Endothelial cell (in vitro differentiated cells): ENCODE data around the gene ERGIC1. TPM values are rescaled to one million over a fixed set of nuclear protein-coding genes. Genes with fewer than 3 reads are reported as not detected.

Experiments used
- DNase-seq: peaks from one replicate; pipeline ENCODE4 v3.0.0; 2021; ENCODE audit warnings: low spot score
- H3K27ac Mint-ChIP-seq: one replicate; pipeline ENCODE4 v1.8.0; 2021; ENCODE audit warnings: mixed read lengths, inconsistent platforms; ENCODE audit not compliant: unreplicated experiment
- H3K27me3 Mint-ChIP-seq: one replicate; pipeline ENCODE4 v1.8.0; 2021; ENCODE audit warnings: mild to moderate bottlenecking, moderate library complexity, mixed read lengths, inconsistent platforms; ENCODE audit not compliant: unreplicated experiment
- H3K36me3 Mint-ChIP-seq: one replicate; pipeline ENCODE4 v1.8.0; 2021; ENCODE audit warnings: mild to moderate bottlenecking, low read depth, mixed read lengths, inconsistent platforms; ENCODE audit not compliant: unreplicated experiment
- H3K4me1 Mint-ChIP-seq: one replicate; pipeline ENCODE4 v1.8.0; 2021; ENCODE audit warnings: mild to moderate bottlenecking, mixed read lengths, inconsistent platforms; ENCODE audit not compliant: unreplicated experiment
- H3K4me3 Mint-ChIP-seq: one replicate; pipeline ENCODE4 v1.8.0; 2021; ENCODE audit warnings: mild to moderate bottlenecking, mixed read lengths, inconsistent platforms; ENCODE audit not compliant: unreplicated experiment
- H3K9me3 Mint-ChIP-seq: one replicate; pipeline ENCODE4 v1.8.0; 2021; ENCODE audit warnings: mixed read lengths, inconsistent platforms; ENCODE audit not compliant: unreplicated experiment
- CTCF ChIP-seq: fragments of 200-600 bp; sonication (generic); IDR thresholded peaks from one replicate; pipeline ENCODE4 v1.5.0; 2021; ENCODE audit warnings: antibody characterized with exemption; ENCODE audit not compliant: unreplicated experiment
- total RNA-seq: library from RNA; stranded (reverse); fragmentation: NEBNext Ultra II Directional; extraction: Animal tissue kit (Norgen Biotek cat#: 25700); gene quantifications from one replicate; pipeline ENCODE4 v1.2.1, GENCODE V29; 2021; ENCODE audit not compliant: unreplicated experiment

Gene ERGIC1
- total RNA-seq, 1 donor from 2014 or later = 67.1 TPM

GRCh38 chr5:172788771-172789686 lies 45.0 kb upstream of the ERGIC1 start:
- Mint-ChIP-seq H3K4me3 (no peak overlapping the region), H3K27ac (peak overlapping the region; percentile 52), H3K36me3 (no peaks in the 10 kb centered on the region), H3K4me1 (peaks cover 8% of the 10 kb centered on the region), H3K9me3 (no peaks in the 10 kb centered on the region), H3K27me3 (no peaks in the 10 kb centered on the region)
- DNase-seq = no peak
- TF ChIP-seq CTCF = no peak

GRCh38 chr5:172789687-172790495 lies 44.2 kb upstream of the ERGIC1 start:
- H3K27me3 Mint-ChIP-seq = no peaks in the 10 kb centered on the region
- TF ChIP-seq CTCF = no peak
- no peak overlapping the region for H3K27ac Mint-ChIP-seq
- no peaks in the 10 kb centered on the region for H3K9me3 Mint-ChIP-seq
- no peak overlapping the region for H3K4me3 Mint-ChIP-seq
- no peak for DNase-seq
- peaks cover 8% of the 10 kb centered on the region for H3K4me1 Mint-ChIP-seq
- no peaks in the 10 kb centered on the region for H3K36me3 Mint-ChIP-seq

GRCh38 chr5:172790496-172790889 lies 43.6 kb upstream of the ERGIC1 start:
- H3K27ac Mint-ChIP-seq = no peak overlapping the region
- H3K27me3 Mint-ChIP-seq = no peaks in the 10 kb centered on the region
- H3K36me3 Mint-ChIP-seq = no peaks in the 10 kb centered on the region
- H3K4me1 Mint-ChIP-seq = peaks cover 8% of the 10 kb centered on the region
- no peak for TF ChIP-seq CTCF
- no peak for DNase-seq
- no peaks in the 10 kb centered on the region for H3K9me3 Mint-ChIP-seq
- H3K4me3 Mint-ChIP-seq = no peak overlapping the region

GRCh38 chr5:172791286-172791685 lies 42.8 kb upstream of the ERGIC1 start:
- DNase-seq = no peak
- Mint-ChIP-seq H3K27me3 (no peaks in the 10 kb centered on the region), H3K9me3 (no peaks in the 10 kb centered on the region), H3K27ac (no peak overlapping the region), H3K4me1 (peaks cover 8% of the 10 kb centered on the region), H3K36me3 (no peaks in the 10 kb centered on the region), H3K4me3 (no peak overlapping the region)
- no peak for TF ChIP-seq CTCF
